NCI-H2081 treated with DMSO at 0.1 percent for 48 hours (cell line): ENCODE data around the gene TRAPPC2.
"Not testable (repeated sequence)": the region's sequence is repeated elsewhere in the genome, so short reads cannot be mapped to it uniquely, and the experiment has no call there.

Source experiments
- DNase-seq: peaks from one replicate; lab custom pipeline; 2025; lab: John Stamatoyannopoulos, UW

Gene TRAPPC2

GRCh38 chrX:13747836-13748235 lies 13.4 kb upstream of the TRAPPC2 start:
- DNase-seq: no peak

GRCh38 chrX:13742397-13743176 lies 8.2 kb upstream of the TRAPPC2 start:
- DNase-seq: no peak

DNA sequence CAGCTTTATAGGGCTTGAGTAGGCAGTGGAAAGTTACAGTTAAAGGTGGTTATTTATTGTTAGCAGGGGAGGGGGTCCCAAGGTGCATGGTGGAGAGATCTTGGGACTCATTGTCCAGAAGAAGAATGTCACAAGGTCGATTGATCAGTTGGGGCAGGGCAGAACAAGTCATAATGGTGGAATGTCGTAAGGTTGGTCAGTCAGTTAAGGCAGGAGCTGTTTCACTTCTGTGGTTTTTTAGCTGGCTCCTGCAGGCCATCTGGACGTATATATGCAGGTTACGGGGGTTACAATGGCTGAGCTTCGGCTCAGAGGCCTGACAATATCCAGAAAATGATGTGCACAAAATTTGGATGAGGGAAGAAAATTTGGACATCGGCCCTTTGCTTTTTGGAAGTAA lies 7.3 kb upstream of the TRAPPC2 start:
- no peak for DNase-seq

- no peak for DNase-seq
Measured at GRCh38 chrX:13733506-13733905, 914 bp downstream of the TRAPPC2 start.

GRCh38 chrX:13732246-13733067 lies 2.0 kb downstream of the TRAPPC2 start:
- DNase-seq: no peak

DNA sequence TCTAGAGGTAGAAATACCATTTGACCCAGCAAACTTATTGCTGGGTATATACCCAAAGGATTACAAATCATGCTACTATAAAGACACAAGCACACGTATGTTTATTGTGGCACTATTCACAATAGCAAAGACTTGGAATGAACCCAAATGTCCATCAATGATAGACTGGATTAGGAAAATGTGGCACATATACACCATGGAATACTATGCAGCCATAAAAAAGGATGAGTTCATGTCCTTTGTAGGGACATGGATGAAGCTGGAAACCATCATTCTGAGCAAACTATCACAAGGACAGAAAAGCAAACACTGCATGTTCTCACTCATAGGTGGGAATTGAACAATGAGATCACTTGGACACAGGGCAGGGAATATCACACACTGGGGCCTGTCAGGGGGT lies 3.9 kb downstream of the TRAPPC2 start:
- not testable (repeated sequence) for DNase-seq

DNA sequence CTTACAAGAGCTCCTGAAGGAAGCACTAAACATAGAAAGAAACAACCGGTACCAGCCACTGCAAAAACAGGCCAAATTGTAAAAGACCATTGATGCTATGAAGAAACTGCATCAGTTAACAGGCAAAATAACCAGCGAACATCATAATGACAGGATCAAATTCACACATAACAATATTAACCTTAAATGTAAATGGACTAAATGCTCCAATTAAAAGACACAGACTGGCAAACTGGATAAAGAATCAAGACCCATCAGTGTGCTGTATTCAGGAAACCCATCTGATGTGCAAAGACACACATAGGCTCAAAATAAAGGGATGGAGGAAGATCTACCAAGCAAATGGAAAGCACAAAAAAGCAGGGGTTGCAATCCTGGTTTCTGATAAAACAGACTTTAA lies 7.8 kb downstream of the TRAPPC2 start:
- not testable (repeated sequence) for DNase-seq

- not testable (repeated sequence) for DNase-seq
Measured at GRCh38 chrX:13724878-13725277, 9.5 kb downstream of the TRAPPC2 start.

DNA sequence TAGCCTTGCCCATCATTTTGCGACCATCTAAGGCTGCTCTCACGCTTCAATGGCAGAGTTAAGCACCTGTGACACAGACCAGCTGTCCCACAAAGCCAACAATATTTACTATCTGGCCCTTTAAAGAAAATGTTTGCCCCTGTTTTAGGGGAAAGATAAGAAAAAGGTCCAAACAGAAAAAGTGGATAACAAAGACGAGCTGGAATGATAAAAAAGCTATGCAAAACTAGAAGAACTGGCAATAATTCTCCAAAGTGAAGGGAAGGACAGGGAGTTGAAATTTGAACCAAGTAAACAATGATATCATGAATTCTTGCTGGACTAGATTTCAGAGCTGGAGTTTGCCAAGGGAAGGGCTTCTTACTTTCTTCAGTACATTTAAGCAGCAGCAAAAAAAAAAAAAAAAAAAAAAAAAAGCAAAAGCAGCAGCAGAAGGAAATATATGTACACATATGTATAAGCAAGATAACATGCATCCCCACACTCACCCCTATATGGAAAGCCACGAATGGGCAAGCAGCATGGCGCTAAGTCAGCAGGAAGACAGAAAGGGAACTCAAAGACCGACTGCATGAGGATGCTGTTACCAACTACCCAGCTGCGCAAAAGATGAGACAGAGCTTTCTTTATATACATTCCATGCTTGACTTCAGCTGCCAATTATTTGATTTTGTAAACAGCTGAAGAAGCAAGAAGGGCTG lies 12.5 kb downstream of the TRAPPC2 start:
- no peak for DNase-seq

GRCh38 chrX:13721371-13721770 lies 13.0 kb downstream of the TRAPPC2 start:
- no peak for DNase-seq

DNA sequence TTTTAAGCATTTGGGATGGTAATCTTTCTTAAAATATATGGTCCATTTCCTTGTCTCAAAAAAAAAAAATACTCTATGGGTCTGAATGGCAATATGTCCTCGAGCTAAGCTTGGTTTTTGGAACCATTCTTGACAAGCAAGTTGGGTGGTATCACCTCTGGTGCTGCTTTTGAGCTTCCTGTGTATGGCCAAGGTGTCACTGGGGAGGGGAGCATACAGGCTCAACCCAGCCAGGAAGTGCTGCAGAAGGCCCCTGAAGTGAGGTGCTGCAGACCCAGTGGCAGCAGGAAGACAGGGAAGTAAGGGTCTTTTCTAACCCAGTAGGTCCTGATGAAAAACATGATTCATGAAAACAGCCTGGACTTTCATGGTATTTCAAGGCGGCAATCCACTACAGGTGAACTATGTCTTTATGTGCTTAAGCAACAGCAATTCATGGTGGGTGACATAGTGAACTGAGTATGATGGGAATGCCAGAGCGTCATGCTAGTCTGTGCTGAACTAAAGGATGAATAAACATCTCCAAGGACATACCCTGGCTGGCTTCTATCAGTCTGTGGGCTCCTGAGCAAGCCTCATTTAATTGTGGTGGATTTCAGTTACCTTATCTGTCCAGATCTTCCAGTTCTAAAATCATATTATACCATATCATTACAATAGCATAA lies 15.1 kb downstream of the TRAPPC2 start:
- DNase-seq: no peak

DNA sequence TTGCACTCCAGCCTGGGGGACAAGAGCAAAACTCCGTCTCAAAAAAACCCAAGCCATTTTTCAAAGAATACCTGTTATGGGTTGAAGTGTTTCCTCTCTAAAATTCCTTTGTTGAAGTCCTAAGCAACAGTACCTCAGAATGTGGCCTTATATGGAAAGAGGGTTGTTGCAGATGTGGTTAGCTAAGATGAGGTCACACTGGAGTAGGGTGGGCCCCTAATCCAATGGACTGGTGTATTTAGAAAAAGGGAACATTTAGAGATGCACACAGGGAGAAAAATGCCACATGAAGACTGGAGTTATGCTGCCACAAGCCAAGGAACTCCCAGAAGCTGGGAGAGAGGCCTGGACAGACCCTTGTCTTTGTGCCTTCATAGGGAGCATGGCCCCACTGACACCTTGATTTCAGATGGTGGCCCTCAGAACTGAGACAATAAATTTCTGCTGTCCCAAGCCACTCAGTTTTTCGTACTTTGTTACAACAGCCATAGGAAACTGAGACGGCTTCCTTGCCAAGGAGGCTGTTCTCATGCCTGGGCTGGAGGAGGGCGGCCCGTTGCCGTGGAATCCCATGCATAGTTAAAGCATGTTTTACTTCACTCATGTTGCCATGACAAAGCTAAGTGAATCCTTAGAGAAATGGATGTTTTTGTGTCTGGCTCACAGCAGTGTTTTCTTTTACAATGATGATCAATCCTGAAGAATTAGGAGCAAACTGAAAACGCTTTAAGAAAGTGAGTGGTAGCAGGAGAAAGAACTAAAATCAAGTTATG lies 16.5 kb downstream of the TRAPPC2 start:
- DNase-seq: no peak

GRCh38 chrX:13716905-13717304 lies 17.5 kb downstream of the TRAPPC2 start:
- no peak for DNase-seq

GRCh38 chrX:13716455-13716854 lies 18.0 kb downstream of the TRAPPC2 start:
- no peak for DNase-seq

GRCh38 chrX:13711141-13711540 lies 23.3 kb downstream of the TRAPPC2 start:
- DNase-seq: no peak

- no peak for DNase-seq
Measured at GRCh38 chrX:13703589-13703988, 30.8 kb downstream of the TRAPPC2 start.

- DNase-seq: no peak
Measured at GRCh38 chrX:13703135-13703534, 31.3 kb downstream of the TRAPPC2 start.

DNA sequence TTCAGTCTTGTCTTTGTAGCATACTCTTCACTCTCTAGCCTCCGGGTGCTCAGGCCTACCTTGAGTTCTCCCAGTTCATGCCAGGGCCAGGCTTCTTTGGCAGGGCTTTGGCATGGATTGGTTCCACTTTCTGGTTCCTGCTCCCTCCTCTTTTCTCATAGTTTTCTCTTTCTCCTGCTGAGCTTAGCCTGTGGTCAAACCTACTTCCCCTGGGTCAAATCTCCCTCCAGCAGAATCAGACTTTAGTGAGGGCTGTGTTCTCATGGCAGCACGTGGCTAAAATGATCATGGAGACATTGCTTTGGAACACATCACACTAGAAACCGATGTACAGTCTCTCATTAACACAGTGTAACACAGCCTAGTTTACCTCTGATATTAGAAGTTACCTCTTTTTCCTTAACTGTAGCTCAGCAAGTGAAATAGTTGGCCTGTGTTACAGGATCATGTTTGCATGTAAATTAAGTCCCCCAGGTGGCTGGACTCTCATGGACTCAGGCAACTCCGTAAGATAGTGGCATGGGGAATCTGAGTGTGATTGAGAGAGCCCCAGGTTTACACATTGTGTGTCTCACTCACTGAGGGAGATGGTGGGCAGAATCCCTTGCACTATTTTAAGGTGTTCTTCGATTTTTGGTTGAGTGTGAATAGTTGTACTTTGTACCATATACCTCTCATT lies 32.2 kb downstream of the TRAPPC2 start:
- DNase-seq: no peak

GRCh38 chrX:13700380-13700779 lies 34.0 kb downstream of the TRAPPC2 start:
- DNase-seq: no peak

GRCh38 chrX:13699183-13699826 lies 35.1 kb downstream of the TRAPPC2 start:
- DNase-seq: no peak
